Tibial nerve (tissue), 4 donors: Measurements from ENCODE around the gene NGFR.

Experiments used
- EP300 ChIP-seq, 2 donors: sonication (generic); formaldehyde crosslinking; IDR thresholded peaks; one replicate each; pipeline ENCODE4 v1.6.1; 2017; ENCODE audit warnings: antibody characterized with exemption in 2 of 2, mild to moderate bottlenecking in 1 of 2
- POLR2A ChIP-seq, 2 donors: fragments of 450-650 bp; IDR thresholded peaks; one replicate each; pipeline ENCODE4 v1.6.1; 2017; ENCODE audit warnings: antibody characterized with exemption in 2 of 2, mild to moderate bottlenecking in 2 of 2, moderate library complexity in 2 of 2
- TF ChIP-seq, protein P1 (sequence below), 5 experiments: fragments of 200-600 bp in 3 of 5; fragments of 450-650 bp in 2 of 5; sonication (generic) in 3 of 5; IDR thresholded peaks; one replicate each; pipeline ENCODE4 v1.5.1; 2016 to 2019; ENCODE audit warnings: antibody characterized with exemption in 5 of 5, mild to moderate bottlenecking in 3 of 5, moderate library complexity in 2 of 5

GRCh38 chr17:49455272-49455861, 39.7 kb upstream of the NGFR start:
- TF ChIP-seq, protein P1, sequence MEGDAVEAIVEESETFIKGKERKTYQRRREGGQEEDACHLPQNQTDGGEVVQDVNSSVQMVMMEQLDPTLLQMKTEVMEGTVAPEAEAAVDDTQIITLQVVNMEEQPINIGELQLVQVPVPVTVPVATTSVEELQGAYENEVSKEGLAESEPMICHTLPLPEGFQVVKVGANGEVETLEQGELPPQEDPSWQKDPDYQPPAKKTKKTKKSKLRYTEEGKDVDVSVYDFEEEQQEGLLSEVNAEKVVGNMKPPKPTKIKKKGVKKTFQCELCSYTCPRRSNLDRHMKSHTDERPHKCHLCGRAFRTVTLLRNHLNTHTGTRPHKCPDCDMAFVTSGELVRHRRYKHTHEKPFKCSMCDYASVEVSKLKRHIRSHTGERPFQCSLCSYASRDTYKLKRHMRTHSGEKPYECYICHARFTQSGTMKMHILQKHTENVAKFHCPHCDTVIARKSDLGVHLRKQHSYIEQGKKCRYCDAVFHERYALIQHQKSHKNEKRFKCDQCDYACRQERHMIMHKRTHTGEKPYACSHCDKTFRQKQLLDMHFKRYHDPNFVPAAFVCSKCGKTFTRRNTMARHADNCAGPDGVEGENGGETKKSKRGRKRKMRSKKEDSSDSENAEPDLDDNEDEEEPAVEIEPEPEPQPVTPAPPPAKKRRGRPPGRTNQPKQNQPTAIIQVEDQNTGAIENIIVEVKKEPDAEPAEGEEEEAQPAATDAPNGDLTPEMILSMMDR (IDR thresholded peaks at IDR 0.05), result no peak
- TF ChIP-seq POLR2A (IDR thresholded peaks at IDR 0.05), result no peak
- TF ChIP-seq EP300 (IDR thresholded peaks at IDR 0.05), result no peak
